Esophagus muscularis mucosa (tissue), 3 donors: Measurements from ENCODE around the gene PHETA1.

Experiments used
- EP300 ChIP-seq: sonication (generic); formaldehyde crosslinking; IDR thresholded peaks from one replicate; pipeline ENCODE4 v1.6.1; 2017; ENCODE audit warnings: antibody characterized with exemption
- TF ChIP-seq, protein P1 (sequence below), 3 experiments: fragments of 200-600 bp in 2 of 3; fragments of 450-650 bp in 1 of 3; sonication (generic) in 2 of 3; IDR thresholded peaks; one replicate each; pipeline ENCODE4 v1.5.1; 2017 to 2019; ENCODE audit warnings: antibody characterized with exemption in 3 of 3, mild to moderate bottlenecking in 2 of 3, moderate library complexity in 1 of 3

DNA sequence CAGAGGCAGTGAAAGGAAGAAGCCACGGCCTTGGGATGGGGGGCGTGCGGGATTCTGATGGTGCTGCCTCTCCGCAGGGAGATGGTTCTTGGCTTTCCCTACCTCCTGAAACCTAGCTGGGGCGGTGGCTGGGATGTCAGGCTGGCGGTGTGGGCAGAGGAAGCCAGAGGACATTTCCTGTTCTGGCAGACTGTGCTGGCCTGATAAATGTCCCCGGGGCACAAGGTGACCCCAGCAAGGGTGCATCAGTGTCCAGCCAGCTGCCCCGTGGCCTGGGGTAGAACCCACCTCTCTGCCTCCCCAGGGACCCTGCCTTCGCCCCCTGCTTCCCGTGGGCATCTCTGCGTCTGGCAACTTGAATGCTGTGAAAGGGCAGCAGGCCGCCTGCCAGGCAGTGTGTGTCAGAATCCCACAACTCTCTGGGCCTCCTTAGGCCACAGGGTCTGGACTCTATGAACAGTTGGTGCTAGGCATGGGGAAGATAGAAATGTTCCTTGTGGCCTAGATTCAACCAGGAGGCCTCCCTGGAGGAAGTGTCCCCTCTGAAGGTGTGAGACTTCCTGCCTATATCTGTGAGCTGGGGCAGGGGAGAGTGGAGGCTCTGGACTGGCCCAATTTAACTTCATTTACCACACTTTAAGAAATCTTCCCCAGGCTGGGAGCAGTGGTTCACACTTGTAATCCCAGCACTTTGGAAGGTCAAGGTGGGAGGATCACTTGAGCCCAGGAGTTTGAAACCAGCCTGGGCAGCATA is 41.7 kb upstream of the PHETA1 start:
- TF ChIP-seq, protein P1, sequence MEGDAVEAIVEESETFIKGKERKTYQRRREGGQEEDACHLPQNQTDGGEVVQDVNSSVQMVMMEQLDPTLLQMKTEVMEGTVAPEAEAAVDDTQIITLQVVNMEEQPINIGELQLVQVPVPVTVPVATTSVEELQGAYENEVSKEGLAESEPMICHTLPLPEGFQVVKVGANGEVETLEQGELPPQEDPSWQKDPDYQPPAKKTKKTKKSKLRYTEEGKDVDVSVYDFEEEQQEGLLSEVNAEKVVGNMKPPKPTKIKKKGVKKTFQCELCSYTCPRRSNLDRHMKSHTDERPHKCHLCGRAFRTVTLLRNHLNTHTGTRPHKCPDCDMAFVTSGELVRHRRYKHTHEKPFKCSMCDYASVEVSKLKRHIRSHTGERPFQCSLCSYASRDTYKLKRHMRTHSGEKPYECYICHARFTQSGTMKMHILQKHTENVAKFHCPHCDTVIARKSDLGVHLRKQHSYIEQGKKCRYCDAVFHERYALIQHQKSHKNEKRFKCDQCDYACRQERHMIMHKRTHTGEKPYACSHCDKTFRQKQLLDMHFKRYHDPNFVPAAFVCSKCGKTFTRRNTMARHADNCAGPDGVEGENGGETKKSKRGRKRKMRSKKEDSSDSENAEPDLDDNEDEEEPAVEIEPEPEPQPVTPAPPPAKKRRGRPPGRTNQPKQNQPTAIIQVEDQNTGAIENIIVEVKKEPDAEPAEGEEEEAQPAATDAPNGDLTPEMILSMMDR (IDR thresholded peaks at IDR 0.05), result no peak
- no peak for TF ChIP-seq EP300
